ENCODE measurements around the gene PHACTR1.
A peak's percentile ranks its signal among the peaks of the same experiment; 100 is the strongest.
"Not testable (repeated sequence)": the region's sequence is repeated elsewhere in the genome, so short reads cannot be mapped to it uniquely, and the experiment has no call there.

Gene PHACTR1

DNA sequence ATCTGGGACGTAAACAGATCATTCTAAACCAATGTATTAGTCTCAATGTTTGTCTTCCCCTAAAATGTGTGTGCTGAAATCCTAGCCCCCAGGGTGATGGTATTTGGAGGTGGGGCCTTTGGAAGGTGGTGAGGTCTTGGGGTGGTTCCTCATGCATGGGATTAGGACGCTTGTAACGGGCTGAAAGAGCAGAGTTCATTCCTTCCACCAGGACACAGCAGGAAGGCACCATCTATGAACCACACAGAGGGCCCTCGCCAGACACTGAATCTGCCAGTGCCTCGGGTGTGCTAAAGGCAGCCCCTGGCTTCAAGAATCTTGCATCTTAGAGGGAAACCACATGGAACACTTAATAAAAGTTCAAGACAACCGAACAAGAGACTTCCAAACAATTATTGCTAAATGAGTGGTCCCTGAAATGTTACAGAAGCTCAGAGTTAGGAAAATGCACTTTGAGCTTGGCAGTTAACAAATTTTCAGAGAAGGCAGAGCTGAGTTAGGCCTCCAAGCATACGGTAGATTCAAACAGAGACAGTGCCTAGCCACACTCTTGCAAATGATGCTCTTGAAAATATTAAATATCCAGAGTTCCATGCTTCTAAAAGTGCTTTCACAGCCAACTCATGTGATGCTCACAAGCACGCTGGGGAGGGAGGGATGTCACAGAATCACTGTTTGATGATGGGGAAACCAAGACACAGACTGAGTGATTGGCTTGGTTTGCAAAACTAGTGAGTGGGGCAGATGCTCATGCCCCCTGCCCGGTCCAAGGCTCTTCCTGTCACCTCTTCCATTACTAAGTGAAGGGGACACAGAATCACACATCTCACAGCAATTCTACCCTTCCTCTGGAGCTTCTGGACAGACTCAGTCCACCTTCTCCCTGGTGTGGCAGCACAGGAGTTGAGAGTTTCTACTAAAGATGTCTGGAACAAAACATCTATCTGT, 584.4 kb downstream of the PHACTR1 start:
- no peak for DNase-seq

GRCh38 chr6:13302291-13302690, 585.7 kb downstream of the PHACTR1 start:
- no peak for DNase-seq

DNA sequence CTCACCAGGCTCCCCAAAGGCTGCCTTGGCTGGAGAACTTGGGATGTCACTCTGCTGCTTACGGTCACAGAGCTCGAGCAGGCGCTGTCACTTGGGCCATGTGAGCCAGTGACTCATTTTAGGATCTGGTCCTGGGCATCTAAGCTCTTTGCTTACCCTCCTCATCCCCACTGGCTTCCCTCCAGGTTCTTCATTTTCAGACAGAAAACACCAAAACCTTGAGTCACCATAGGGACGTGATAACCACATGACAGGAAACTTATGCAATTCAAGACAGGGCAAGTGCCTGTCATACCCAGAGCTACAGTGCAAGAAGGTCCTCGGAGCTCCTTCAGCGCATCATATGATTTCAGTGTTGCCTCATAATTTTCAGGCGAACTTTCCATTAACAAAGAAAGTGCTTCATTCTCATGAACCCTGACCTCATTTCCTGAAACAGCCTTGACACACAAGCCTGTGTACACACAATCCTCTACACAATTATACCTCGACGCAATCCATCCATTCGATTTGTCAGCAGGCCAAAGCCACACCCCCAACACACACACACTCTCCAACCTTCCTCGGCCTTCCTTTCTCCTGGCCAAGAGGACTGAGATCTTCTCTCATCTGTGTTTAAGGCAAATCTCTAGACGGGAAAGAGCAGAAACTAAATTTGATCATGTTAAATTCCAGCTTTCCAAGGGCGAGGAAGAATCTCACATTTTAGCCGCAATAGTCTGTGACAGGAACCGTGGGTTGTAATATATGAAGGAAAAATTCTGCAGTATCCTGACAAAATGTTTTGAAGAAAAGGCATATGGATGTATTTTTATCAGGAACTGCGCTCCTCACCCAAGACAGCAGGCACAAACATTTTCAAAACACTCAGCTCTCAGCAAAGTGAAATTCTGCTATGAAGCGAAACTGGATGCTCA, 586.4 kb downstream of the PHACTR1 start:
- peak; percentile 96 to 100 (median 99) for DNase-seq

DNA sequence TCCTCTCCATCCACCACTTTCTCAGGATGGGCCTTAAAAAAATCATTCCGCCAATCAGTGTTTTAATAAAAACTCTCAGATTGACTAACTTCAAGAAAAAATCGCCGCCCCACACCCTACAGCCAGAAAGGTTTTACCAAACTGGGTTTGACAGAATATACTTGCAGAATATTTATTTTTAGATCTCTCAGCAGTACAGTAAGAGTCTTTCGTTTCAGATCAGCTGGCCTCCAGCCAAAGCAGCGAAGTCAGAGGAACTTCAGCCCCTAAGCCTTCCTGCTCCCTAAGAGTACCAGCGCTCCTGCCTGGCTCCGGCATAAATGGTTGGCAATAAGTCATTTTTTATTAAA, 587.1 kb downstream of the PHACTR1 start:
- peak; percentile 83 to 86 (median 86) for DNase-seq

GRCh38 chr6:13304101-13304500, 587.5 kb downstream of the PHACTR1 start:
- DNase-seq = no peak

DNA sequence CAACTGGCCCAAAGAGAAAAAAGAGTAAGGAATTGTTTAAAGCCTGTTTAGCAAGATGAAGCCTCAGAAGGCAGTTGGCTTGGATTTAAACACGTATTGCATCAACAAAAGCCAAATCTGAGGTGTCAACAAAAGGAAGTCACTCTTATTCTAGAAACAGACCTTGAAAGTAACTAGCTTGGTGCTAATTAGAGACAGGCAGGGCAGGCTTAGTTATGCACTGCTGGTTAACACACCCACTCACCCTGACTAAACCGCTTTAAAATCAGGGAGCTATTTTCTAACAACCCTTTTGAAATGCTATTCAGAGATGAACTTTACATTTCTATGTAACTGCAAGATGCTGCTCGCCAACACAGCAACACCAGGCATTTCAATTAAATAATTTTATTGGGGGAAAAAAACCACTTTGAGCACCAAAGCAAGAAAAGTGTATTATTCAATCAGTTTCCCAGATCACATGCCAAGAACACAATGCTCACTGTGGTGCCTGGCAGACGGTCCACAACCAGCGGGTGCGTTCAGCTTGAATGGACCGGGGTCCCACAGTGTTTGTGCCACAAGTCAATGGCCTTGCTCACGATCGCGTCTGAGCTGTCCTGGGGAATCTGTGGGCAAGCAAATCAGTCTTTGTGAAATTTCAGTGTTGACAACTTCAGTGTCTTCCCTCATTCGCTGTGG, 588.2 kb downstream of the PHACTR1 start:
- DNase-seq = peak; percentile 19 to 45 (median 39)

GRCh38 chr6:13305288-13305687, 588.7 kb downstream of the PHACTR1 start:
- DNase-seq = no peak

DNA sequence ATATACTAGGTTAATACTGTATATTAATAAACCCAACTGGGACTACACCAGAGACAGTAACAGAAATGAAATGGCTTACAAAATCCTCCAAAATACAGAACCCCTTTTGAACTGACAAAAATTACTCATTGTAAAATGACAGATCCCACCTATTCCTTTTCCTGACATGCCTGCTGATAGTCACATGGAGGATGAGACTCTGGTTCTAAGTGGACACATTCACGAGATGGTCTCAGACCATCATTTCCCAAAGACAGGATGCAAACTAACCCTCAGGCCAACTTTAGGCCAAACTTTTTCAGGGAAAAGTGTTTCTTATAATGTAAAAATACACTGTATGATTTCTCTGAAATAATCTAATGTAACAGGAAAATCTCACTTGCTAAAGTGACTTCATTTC, 589.2 kb downstream of the PHACTR1 start:
- DNase-seq = peak in 1 of 3 donors; percentile 10

DNA sequence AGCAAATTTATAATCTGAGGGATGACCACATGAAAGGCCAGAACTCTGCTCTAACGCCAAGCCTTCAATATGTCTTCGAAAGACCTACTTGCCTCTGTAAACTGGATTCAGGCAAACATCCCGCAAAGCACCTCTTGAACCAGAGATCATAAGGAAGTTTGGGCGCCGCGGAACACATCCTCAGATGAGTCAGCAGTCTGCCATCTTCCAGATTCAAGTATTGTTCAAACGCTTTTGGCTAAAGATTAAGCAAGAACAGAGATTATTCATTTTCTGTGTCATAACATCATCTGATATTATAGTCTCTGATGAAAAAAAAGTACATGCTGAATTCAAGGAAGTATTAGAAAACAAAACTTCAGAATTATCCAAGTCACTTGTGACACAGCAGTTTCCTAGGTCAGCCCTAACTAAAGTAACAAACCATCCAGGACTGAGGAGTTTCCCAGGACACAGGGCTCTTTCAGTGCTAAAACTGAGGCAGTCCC, 591.0 kb downstream of the PHACTR1 start:
- peak; percentile 89 to 98 (median 97) for DNase-seq

GRCh38 chr6:13308332-13308731, 591.8 kb downstream of the PHACTR1 start:
- DNase-seq = no peak

DNA sequence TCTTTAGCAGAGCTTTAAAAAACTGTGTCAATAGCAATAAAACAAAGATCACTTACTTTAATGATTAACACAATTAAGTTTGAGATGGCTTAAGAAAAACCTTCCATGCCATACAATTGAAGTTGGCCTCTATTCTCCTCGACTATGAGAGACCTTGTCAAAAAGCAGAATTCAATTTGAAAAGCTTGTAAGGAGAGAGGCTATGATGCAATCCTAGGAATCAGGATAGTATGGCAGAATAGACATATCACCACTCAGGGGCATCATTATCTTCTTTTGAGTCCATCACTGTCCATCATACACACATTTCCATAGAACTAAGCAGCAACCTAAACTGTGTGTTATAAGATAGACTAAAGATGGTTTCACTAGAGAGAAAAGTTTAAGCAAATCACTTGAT, 594.6 kb downstream of the PHACTR1 start:
- DNase-seq = no peak

DNA sequence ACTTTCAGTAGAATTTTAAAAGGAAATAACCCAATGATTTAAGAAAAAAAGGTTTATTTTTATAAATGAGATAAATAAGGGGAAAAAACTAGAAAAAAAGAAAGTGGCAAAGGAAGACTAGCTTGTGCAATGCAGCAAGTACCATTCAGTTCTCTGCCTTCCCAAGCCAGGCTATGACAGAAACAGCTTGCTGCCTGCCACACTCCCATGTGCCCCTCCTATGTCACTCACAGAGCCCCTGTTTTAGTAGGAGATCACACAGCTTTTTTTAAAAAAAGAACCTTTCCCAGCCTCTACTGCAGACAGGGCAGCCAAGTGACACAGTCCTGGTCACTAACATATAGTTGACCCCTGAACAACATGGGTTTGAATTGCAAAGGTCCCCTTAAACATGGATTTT, 598.2 kb downstream of the PHACTR1 start:
- DNase-seq = no peak

GRCh38 chr6:13315896-13316295, 599.3 kb downstream of the PHACTR1 start:
- DNase-seq = no peak

GRCh38 chr6:13318821-13319220, 602.3 kb downstream of the PHACTR1 start:
- no peak for DNase-seq

DNA sequence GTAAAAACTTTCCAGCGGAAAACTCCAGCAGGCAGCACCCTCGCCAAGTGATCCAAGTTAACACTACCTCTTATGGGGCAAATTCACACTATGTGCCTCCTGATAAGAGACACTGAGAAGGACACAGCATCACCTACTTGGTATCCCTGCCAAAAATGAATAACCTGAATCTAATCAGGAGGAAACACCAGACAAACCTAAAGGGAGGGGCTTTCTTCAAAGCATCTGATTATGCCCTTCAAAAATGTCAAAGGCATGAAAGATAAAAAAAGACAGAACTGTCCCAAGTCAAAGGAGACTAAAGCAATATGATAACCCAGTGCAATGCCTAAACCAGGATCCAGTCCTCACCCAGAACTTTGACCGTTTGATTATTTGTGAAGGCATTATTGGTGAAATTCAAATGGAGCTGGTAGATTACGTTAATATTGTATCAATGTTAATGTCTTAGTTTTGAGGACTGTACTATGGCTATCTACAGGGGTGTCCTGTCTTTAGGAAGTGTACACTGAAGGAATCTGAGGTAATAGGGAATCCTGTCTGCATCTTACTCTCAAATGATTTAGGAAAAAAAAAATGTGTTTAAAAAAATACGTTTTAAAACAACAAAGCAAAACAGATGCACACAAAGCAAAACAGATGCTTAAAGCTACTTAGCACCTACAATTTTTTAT, 603.5 kb downstream of the PHACTR1 start:
- DNase-seq = no peak

- DNase-seq = not testable (repeated sequence)
Observed at GRCh38 chr6:13326031-13326586, 609.5 kb downstream of the PHACTR1 start.

DNA sequence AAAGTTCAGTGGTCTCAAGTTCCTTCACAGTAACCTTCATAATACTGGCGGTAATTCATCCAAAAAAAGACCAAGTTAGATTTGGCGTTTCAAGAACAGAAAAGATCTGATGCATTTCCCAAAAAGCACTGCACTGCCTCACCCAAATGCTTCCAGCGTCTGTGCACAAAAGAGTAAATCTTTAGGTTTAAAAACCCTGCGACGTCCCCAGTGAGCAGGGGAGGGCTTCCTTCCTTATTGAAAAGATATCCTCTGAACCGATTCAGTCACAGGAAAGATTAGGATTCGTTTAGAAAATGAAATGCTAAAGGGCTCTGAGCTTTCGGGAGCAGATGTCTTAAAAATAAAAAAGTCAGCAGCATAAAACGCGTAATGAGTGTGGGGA, 611.1 kb downstream of the PHACTR1 start:
- DNase-seq = peak in 2 of 3 donors; percentile 26 to 30

GRCh38 chr6:13328076-13328874, 611.7 kb downstream of the PHACTR1 start, which contains the start of gene TBC1D7:
Gene TBC1D7, minus strand, starts transcription at chr6:13328537. Its CDS starts 1,639 bp downstream, at chr6:13326898.
- peak; percentile 94 to 96 (median 95) for DNase-seq

DNA sequence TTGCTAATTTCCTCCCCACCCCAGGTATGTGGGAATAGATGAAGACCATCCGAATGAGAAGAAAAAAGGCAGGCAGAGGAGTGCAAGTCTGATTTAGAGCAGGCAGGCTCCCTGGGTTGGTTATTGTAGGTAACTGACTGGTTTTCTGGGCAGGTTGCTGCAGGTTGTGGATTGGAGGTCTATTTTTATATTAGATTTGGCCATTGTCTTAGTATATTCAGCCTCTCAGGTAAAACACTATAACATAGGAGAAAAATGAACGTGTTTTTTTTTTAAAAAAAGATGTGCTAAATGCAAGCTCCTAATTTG, 612.3 kb downstream of the PHACTR1 start:
- no peak for DNase-seq

DNA sequence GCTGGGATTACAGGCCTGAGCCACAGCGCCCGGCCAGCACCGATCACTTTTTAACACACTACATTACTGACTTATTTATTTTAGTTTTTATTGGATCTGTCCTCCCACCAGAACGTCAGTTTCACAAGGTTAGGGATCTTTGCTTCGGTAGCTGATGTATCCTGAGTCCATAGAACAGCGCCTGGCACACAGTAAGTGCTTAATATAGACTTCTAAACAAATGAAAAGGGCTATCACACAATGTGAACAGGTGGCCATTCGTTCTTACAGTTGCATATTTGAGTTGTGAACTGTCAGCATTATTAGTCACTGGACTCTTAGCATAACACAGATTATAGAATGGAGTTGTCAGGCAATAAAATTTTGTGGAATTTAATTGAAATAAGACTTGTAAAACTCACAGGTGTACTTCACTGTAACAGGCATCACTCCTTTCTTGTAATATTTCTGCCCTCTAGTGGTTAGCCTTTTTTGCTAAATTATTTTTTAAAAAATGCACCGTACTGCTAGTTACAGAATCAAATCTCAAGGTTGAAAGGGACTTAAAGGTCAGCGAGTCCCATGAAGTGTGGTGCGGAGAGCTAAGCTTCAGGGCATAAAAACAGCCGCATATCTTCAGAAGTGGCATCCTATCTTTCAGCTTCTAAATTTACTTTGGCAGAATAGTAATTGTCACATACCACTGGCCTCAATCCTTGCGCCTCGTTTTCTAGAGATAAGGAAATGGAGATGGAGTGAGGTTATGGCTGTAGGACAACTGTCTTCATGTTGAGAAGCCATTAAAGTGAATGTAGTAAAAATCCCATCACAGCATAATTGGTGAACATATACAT, 615.2 kb downstream of the PHACTR1 start:
- peak; percentile 39 to 74 (median 63) for DNase-seq
